Progenitor cell of endocrine pancreas (in vitro differentiated cells): ENCODE results near the gene CCSER1. TPM values are rescaled to one million over a fixed set of nuclear protein-coding genes. Genes with fewer than 3 reads are reported as not detected.

Experiments
- DNase-seq: peaks from one replicate; pipeline ENCODE4 v3.0.0; 2021; ENCODE audit warnings: low spot score; ENCODE audit not compliant: unreplicated experiment
- H3K27ac Mint-ChIP-seq: 2 replicates; pipeline ENCODE4 v1.8.0; 2021; ENCODE audit warnings: mild to moderate bottlenecking, moderate library complexity, mixed read lengths
- H3K27me3 Mint-ChIP-seq: 2 replicates; pipeline ENCODE4 v1.8.0; 2021; ENCODE audit warnings: mixed read lengths
- H3K36me3 Mint-ChIP-seq: 2 replicates; pipeline ENCODE4 v1.8.0; 2022; ENCODE audit warnings: mixed read lengths; ENCODE audit not compliant: insufficient read depth
- H3K4me1 Mint-ChIP-seq: 2 replicates; pipeline ENCODE4 v1.8.0; 2021; ENCODE audit warnings: low read depth, mixed read lengths
- H3K4me3 Mint-ChIP-seq: 2 replicates; pipeline ENCODE4 v1.8.0; 2021; ENCODE audit warnings: low read depth, mild to moderate bottlenecking, moderate library complexity, mixed read lengths
- H3K9me3 Mint-ChIP-seq: 2 replicates; pipeline ENCODE4 v1.8.0; 2021; ENCODE audit warnings: low read depth, mixed read lengths
- CTCF ChIP-seq: fragments of 200-600 bp; sonication (generic); IDR thresholded peaks from one replicate; pipeline ENCODE4 v1.5.0; 2021; ENCODE audit warnings: antibody characterized with exemption, mild to moderate bottlenecking; ENCODE audit not compliant: unreplicated experiment
- total RNA-seq: library from RNA; stranded (reverse); gene quantifications from 2 replicates; pipeline ENCODE4 v1.2.1, GENCODE V29; 2021

CCSER1 gene
- total RNA-seq, 1 donor from 2014 or later, result 11.6 TPM

GRCh38 chr4:90950385-90950841 is 823.2 kb downstream of the CCSER1 start:
- no peaks in the 10 kb centered on the region for H3K9me3 Mint-ChIP-seq
- no peak for DNase-seq
- TF ChIP-seq CTCF, result no peak
- peak overlapping the region; percentile 80 for H3K27ac Mint-ChIP-seq
- no peaks in the 10 kb centered on the region for H3K27me3 Mint-ChIP-seq
- no peaks in the 10 kb centered on the region for H3K36me3 Mint-ChIP-seq
- H3K4me1 Mint-ChIP-seq, result peaks cover 12% of the 10 kb centered on the region
- no peak overlapping the region for H3K4me3 Mint-ChIP-seq

GRCh38 chr4:90951037-90951436 is 823.8 kb downstream of the CCSER1 start:
- peaks cover 12% of the 10 kb centered on the region for H3K4me1 Mint-ChIP-seq

GRCh38 chr4:90958256-90958895 is 831.2 kb downstream of the CCSER1 start:
- TF ChIP-seq CTCF, result no peak
- Mint-ChIP-seq H3K27me3 (no peaks in the 10 kb centered on the region), H3K27ac (no peak overlapping the region), H3K4me1 (peaks cover 4% of the 10 kb centered on the region), H3K36me3 (no peaks in the 10 kb centered on the region), H3K4me3 (no peak overlapping the region), H3K9me3 (no peaks in the 10 kb centered on the region)
- DNase-seq, result no peak

More at GRCh38 chr4:90951037-90951436, 823.8 kb downstream of the CCSER1 start:
- DNase-seq, result no peak
- H3K27ac Mint-ChIP-seq, result no peak overlapping the region
- TF ChIP-seq CTCF, result no peak
- H3K36me3 Mint-ChIP-seq, result no peaks in the 10 kb centered on the region
- no peak overlapping the region for H3K4me3 Mint-ChIP-seq
- H3K9me3 Mint-ChIP-seq, result no peaks in the 10 kb centered on the region
- no peaks in the 10 kb centered on the region for H3K27me3 Mint-ChIP-seq

- H3K36me3 Mint-ChIP-seq, result no peaks in the 10 kb centered on the region
- H3K27ac Mint-ChIP-seq, result peak overlapping the region; percentile 61
- peaks cover 4% of the 10 kb centered on the region for H3K9me3 Mint-ChIP-seq
- no peak overlapping the region for H3K4me3 Mint-ChIP-seq
- H3K4me1 Mint-ChIP-seq, result peaks cover 4% of the 10 kb centered on the region
- TF ChIP-seq CTCF, result no peak
- no peaks in the 10 kb centered on the region for H3K27me3 Mint-ChIP-seq
- DNase-seq, result no peak
Measured at GRCh38 chr4:90960433-90960832, 833.2 kb downstream of the CCSER1 start.

- no peak for TF ChIP-seq CTCF
- Mint-ChIP-seq H3K4me1 (peaks cover 4% of the 10 kb centered on the region), H3K36me3 (no peaks in the 10 kb centered on the region), H3K4me3 (no peak overlapping the region), H3K27ac (no peak overlapping the region), H3K9me3 (peaks cover 4% of the 10 kb centered on the region), H3K27me3 (no peaks in the 10 kb centered on the region)
- DNase-seq, result no peak
Measured at GRCh38 chr4:90960840-90961239, 833.6 kb downstream of the CCSER1 start.
